Ascending aorta (tissue), 2 donors: ENCODE measurements around the gene AMPD3. TPM values are rescaled to one million over a fixed set of nuclear protein-coding genes. Genes with fewer than 3 reads are reported as not detected.

ENCODE experiments used
- DNase-seq, 2 donors: peaks; one replicate each; pipeline ENCODE4 v3.0.0-alpha.2; 2019; ENCODE audit warnings: low spot score in 2 of 2
- H3K27ac ChIP-seq, 2 donors: fragments of 200-600 bp; sonication (generic); one replicate each; pipeline ENCODE4 v1.5.1; 2016 to 2017; ENCODE audit warnings: mild to moderate bottlenecking in 1 of 2
- H3K27me3 ChIP-seq: fragments of 200-600 bp; sonication (generic); one replicate; pipeline ENCODE4 v1.5.1; 2017
- H3K36me3 ChIP-seq, 2 donors: fragments of 200-600 bp; sonication (generic); one replicate each; pipeline ENCODE4 v1.5.1; 2016
- H3K4me1 ChIP-seq, 2 donors: fragments of 200-600 bp; sonication (generic); one replicate each; pipeline ENCODE4 v1.5.1; 2016 to 2017; ENCODE audit warnings: mild to moderate bottlenecking in 1 of 2
- H3K4me3 ChIP-seq, 2 donors: fragments of 200-600 bp; sonication (generic); one replicate each; pipeline ENCODE4 v1.5.1; 2016 to 2017; ENCODE audit warnings: mild to moderate bottlenecking in 1 of 2
- H3K9me3 ChIP-seq, 2 donors: fragments of 200-600 bp; sonication (generic); one replicate each; pipeline ENCODE4 v1.5.1; 2016
- intact Hi-C: fragments of 100-400 bp; cut with DNase I; formaldehyde crosslinking; loops from one replicate; pipeline ENCODE4 v1.15.1; 2023
- total RNA-seq: library from RNA; depleted of rRNA; stranded (reverse); fragments of >200 nt; gene quantifications from one replicate; pipeline ENCODE4 v1.1.0, GENCODE V29; 2016
- TF ChIP-seq, protein P1 (sequence below), 3 experiments: fragments of 200-600 bp in 2 of 3; fragments of 450-650 bp in 1 of 3; sonication (generic) in 2 of 3; IDR thresholded peaks; one replicate each; pipeline ENCODE4 v1.5.1; 2016 to 2019; ENCODE audit warnings: antibody characterized with exemption in 3 of 3, mild to moderate bottlenecking in 1 of 3, moderate library complexity in 1 of 3

Gene AMPD3
- total RNA-seq, 1 donor from 2014 or later, result 2.3 TPM

- Histone ChIP-seq H3K4me1 (no peaks in the 10 kb centered on the region), H3K27me3 (no peaks in the 10 kb centered on the region), H3K36me3 (peaks cover 3 to 9% of the 10 kb centered on the region in 2 donors), H3K4me3 (no peak overlapping the region), H3K9me3 (no peaks in the 10 kb centered on the region), H3K27ac (no peak overlapping the region)
- TF ChIP-seq, protein P1, sequence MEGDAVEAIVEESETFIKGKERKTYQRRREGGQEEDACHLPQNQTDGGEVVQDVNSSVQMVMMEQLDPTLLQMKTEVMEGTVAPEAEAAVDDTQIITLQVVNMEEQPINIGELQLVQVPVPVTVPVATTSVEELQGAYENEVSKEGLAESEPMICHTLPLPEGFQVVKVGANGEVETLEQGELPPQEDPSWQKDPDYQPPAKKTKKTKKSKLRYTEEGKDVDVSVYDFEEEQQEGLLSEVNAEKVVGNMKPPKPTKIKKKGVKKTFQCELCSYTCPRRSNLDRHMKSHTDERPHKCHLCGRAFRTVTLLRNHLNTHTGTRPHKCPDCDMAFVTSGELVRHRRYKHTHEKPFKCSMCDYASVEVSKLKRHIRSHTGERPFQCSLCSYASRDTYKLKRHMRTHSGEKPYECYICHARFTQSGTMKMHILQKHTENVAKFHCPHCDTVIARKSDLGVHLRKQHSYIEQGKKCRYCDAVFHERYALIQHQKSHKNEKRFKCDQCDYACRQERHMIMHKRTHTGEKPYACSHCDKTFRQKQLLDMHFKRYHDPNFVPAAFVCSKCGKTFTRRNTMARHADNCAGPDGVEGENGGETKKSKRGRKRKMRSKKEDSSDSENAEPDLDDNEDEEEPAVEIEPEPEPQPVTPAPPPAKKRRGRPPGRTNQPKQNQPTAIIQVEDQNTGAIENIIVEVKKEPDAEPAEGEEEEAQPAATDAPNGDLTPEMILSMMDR (IDR thresholded peaks at IDR 0.05), result no peak
- intact Hi-C loops, result no loop called here
- DNase-seq, result no peak
Measured at GRCh38 chr11:10498022-10498400, 42.9 kb downstream of the AMPD3 start.

DNA sequence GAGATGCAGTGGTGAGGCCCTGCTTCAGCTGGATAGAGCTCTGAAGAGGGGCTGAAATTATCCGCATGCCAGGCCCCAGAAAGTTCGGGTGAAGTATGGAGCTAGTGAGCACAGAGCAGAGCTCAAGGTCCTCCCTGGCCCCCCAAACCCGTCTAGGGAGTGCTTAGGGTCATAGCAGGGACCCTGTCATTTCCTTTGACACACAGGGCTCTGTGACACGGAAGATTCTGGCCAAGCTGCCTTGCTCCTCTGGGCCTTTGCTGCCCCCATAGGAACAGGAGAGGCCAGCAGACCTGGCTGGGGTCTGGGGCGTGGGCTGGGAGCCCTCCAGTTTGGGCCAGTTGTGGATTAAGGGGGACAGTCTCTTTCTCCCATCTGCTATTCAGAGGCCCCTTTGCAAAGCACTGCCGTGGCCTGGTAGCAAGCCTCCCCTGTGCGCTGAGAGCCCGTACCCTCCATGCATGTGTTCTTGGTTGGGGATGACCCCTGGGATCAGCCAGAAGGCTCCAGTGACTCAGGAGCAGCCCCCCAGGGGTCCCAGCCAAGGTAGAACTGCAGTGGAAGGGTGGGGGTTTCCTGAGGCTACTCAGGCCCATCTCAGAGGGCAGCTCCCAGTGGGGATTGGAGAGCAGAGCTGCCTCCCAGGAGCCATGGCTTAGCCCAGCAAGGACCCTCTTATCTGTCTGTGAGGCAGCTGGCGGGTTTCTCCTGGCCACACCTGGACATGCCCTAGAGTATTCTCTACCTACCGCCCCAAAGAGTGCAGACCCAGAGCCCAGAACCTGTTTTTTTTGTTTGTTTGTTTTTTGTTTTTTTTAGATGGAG lies 43.6 kb downstream of the AMPD3 start:
- Histone ChIP-seq H3K4me3 (no peak overlapping the region), H3K36me3 (peaks cover 3 to 9% of the 10 kb centered on the region in 2 donors), H3K27ac (no peak overlapping the region), H3K27me3 (no peaks in the 10 kb centered on the region), H3K9me3 (no peaks in the 10 kb centered on the region), H3K4me1 (no peaks in the 10 kb centered on the region)
- TF ChIP-seq, protein P1 (IDR thresholded peaks at IDR 0.05), result no peak
- intact Hi-C loops, result no loop called here
- DNase-seq, result peak in 1 of 2 donors; percentile 56

DNA sequence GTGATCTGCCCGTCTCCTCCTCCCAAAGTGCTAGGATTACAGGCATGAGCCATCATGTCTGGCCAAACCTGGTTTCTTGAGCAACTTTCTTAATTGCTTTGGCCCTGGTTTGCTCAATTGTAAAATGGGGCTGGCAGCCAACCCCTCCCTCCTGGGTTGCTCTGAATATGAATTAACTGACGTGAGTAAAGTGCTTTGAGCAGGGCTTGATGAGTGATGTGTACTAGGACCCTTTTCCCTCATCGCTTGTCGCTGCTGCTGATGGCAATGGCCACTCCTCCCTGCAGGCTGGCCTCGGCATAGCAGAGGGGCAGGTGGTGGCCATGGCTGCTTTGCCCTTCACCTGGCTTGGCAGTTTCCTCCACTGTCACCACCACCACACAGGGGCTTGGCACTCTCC lies 44.4 kb downstream of the AMPD3 start:
- Histone ChIP-seq H3K4me3 (no peak overlapping the region), H3K27ac (no peak overlapping the region), H3K27me3 (no peaks in the 10 kb centered on the region), H3K4me1 (no peaks in the 10 kb centered on the region), H3K9me3 (no peaks in the 10 kb centered on the region), H3K36me3 (peaks cover 3 to 9% of the 10 kb centered on the region in 2 donors)
- DNase-seq, result peak in 1 of 2 donors; percentile 53
- TF ChIP-seq, protein P1 (IDR thresholded peaks at IDR 0.05), result no peak
- intact Hi-C loops, result no loop called here

GRCh38 chr11:10499874-10500601 lies 45.0 kb downstream of the AMPD3 start:
- Histone ChIP-seq H3K36me3 (peaks cover 0 to 4% of the 10 kb centered on the region in 2 donors), H3K4me1 (no peaks in the 10 kb centered on the region), H3K9me3 (no peaks in the 10 kb centered on the region), H3K4me3 (no peak overlapping the region), H3K27me3 (no peaks in the 10 kb centered on the region), H3K27ac (no peak overlapping the region)
- peak in 1 of 2 donors; percentile 62 for DNase-seq
- intact Hi-C loops, result no loop called here
- TF ChIP-seq, protein P1 (IDR thresholded peaks at IDR 0.05), result no peak

GRCh38 chr11:10500757-10501684 lies 46.0 kb downstream of the AMPD3 start:
- intact Hi-C loops, result no loop called here

More at GRCh38 chr11:10500757-10501684, 46.0 kb downstream of the AMPD3 start:
- H3K9me3 ChIP-seq, result no peaks in the 10 kb centered on the region
- no peak for DNase-seq
- TF ChIP-seq, protein P1 (IDR thresholded peaks at IDR 0.05), result no peak
- no peak overlapping the region for H3K27ac ChIP-seq
- H3K27me3 ChIP-seq, result no peaks in the 10 kb centered on the region
- peaks cover 0 to 4% of the 10 kb centered on the region in 2 donors for H3K36me3 ChIP-seq
- no peak overlapping the region for H3K4me3 ChIP-seq
- no peaks in the 10 kb centered on the region for H3K4me1 ChIP-seq
